ENCODE data around the gene RFC5.

DNA sequence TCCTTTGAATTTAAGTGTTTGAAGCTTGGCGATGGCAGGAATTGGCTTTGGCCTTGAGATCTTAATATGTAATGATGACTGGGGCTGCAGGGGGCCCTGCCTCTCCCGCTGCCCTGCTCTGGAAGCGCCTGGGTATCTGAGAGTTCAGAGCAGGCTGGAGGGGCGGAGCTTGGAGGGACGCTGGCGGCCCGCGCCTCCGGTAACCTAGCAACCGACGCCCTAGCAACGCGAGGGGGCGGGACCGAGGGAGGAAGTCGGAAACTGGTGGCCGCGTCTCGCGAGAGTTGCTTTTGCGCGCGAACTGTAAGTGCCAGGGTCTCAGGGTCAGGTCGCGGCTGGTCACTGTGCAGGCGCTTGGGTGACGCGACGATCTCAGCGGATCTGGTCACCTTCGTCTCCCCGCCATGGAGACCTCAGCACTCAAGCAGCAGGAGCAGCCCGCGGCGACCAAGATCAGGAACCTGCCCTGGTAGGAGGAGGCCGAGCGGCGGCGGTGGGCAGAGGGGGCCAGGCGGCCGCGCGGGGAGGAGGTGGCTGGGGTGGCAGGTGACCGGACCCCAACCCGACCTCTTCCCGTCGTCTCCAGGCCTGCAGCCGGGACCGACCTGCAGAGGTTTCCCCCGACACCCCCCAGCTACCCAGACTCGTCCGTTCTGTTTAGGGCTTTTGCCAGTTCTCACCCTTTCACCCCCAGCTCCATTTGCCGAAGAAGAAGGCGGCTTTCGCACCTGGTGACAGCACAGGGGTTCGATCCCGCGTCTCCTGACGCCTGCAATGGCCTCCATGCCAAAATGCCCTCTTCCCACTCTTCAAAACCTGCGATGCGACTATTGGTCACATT, at the start of gene RFC5:
- TF ChIP-seq, protein P1, sequence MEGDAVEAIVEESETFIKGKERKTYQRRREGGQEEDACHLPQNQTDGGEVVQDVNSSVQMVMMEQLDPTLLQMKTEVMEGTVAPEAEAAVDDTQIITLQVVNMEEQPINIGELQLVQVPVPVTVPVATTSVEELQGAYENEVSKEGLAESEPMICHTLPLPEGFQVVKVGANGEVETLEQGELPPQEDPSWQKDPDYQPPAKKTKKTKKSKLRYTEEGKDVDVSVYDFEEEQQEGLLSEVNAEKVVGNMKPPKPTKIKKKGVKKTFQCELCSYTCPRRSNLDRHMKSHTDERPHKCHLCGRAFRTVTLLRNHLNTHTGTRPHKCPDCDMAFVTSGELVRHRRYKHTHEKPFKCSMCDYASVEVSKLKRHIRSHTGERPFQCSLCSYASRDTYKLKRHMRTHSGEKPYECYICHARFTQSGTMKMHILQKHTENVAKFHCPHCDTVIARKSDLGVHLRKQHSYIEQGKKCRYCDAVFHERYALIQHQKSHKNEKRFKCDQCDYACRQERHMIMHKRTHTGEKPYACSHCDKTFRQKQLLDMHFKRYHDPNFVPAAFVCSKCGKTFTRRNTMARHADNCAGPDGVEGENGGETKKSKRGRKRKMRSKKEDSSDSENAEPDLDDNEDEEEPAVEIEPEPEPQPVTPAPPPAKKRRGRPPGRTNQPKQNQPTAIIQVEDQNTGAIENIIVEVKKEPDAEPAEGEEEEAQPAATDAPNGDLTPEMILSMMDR (conservative IDR thresholded peaks at IDR 0.05; ENCODE audit: low read depth, low read length): no peak
- no peak for TF ChIP-seq EZH2 (IDR thresholded peaks at IDR 0.05; ENCODE audit: low read length, unreplicated experiment)

Data from PC-3 (cell line).